Prostate gland (tissue), 2 donors: Measurements from ENCODE around the gene LARGE1.

Source experiments
- POLR2A ChIP-seq: fragments of 450-650 bp; IDR thresholded peaks from one replicate; pipeline ENCODE4 v1.6.1; 2016; ENCODE audit warnings: antibody characterized with exemption, mild to moderate bottlenecking
- POLR2AphosphoS5 ChIP-seq: sonication (generic); formaldehyde crosslinking; IDR thresholded peaks from one replicate; pipeline ENCODE4 v1.6.1; 2017; ENCODE audit warnings: antibody characterized with exemption
- TF ChIP-seq, protein P1 (sequence below), 4 experiments: fragments of 200-600 bp in 2 of 4; fragments of 450-650 bp in 2 of 4; sonication (generic) in 2 of 4; IDR thresholded peaks; 1 replicate in 3 of 4; 2 replicates in 1 of 4; pipeline ENCODE4 v1.5.1; 2016 to 2019; ENCODE audit warnings: antibody characterized with exemption in 4 of 4, mild to moderate bottlenecking in 2 of 4, moderate library complexity in 2 of 4

- TF ChIP-seq POLR2A (no peak), POLR2AphosphoS5 (no peak)
- TF ChIP-seq, protein P1, sequence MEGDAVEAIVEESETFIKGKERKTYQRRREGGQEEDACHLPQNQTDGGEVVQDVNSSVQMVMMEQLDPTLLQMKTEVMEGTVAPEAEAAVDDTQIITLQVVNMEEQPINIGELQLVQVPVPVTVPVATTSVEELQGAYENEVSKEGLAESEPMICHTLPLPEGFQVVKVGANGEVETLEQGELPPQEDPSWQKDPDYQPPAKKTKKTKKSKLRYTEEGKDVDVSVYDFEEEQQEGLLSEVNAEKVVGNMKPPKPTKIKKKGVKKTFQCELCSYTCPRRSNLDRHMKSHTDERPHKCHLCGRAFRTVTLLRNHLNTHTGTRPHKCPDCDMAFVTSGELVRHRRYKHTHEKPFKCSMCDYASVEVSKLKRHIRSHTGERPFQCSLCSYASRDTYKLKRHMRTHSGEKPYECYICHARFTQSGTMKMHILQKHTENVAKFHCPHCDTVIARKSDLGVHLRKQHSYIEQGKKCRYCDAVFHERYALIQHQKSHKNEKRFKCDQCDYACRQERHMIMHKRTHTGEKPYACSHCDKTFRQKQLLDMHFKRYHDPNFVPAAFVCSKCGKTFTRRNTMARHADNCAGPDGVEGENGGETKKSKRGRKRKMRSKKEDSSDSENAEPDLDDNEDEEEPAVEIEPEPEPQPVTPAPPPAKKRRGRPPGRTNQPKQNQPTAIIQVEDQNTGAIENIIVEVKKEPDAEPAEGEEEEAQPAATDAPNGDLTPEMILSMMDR (IDR thresholded peaks at IDR 0.05): no peak
Observed at GRCh38 chr22:33426451-33426850, 493.8 kb downstream of the LARGE1 start.
